HG02884 (cell line): Measurements from ENCODE around the gene AGER.
"Not testable (repeated sequence)": the region's sequence is repeated elsewhere in the genome, so short reads cannot be mapped to it uniquely, and the experiment has no call there.

Experiments used
- ATAC-seq: cut with Tn5 transposase; IDR thresholded peaks from one replicate; pipeline ENCODE4 v1.9.1; 2021; ENCODE audit warnings: mild to moderate bottlenecking, moderate library complexity; ENCODE audit not compliant: unreplicated experiment

Gene AGER

DNA sequence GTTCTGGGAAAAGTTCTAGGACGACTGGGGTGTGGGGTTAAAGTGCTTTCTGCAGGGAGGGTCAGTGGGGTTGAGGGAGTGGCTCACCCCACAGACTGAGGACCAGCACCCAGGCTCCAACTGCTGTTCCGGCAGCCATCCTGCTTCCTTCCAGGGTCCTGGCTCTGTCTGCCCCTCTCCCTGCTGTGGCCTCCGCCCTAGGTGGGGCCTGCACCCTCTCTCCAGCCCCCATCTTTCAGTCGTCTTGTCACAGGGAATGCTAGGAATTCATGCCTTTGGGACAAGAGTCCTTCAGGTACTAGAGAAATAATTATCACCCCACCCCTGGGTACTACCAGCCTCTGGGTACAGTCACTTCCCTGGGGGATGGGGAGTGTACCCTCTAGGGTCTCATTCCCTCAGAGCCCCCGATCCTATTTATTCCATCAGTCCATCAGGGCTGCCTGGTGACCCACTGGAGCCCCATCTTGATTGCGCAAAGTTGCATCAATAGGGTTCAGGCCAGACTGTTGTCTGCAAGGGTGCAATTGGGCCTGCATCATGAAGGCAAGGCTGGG, at the start of gene AGER:
Gene AGER, minus strand, starts transcription at position 170 of the 557 bp plus-strand sequence. Its CDS starts 31 bp downstream, at position 139.
- ATAC-seq: no peak

DNA sequence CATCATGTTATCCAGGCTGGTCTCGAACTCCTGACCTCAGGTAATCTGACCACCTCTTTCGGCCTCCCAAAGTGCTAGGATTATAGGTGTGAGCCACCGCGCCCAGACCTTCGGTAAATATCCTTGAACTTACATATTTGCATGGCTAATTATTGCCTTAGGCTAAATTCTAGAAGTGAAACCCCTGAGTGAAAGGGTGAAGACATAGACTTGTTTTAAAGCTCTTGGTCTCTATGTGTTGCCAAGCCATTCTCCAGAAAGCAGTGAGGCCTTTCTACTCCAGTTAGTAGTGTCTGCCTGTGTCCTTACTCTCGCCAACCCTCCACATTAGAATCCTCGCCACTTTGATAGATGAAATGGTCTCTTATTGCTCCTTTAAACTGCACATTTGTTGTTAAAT, 42.4 kb upstream of the AGER start:
- ATAC-seq: no peak

DNA sequence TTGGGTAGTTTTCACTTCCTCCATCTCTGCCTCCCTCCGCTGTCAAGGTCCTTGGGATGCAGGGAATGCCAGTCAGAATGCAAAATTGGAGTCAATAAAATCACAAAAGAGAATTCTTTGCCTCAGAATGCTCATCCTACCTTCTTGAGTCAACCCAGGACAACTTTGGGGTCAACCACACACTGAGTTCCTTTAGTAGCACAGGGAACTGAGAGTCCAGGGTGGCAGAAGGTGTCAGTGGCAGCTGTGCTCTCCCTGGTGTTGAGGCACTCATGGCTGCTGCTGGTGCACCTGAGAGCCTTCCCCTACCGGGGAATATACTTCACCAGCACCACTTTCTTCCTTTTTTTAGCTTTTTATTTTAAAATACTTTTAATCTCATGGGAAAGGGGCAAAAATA, 40.6 kb upstream of the AGER start:
- no peak for ATAC-seq

DNA sequence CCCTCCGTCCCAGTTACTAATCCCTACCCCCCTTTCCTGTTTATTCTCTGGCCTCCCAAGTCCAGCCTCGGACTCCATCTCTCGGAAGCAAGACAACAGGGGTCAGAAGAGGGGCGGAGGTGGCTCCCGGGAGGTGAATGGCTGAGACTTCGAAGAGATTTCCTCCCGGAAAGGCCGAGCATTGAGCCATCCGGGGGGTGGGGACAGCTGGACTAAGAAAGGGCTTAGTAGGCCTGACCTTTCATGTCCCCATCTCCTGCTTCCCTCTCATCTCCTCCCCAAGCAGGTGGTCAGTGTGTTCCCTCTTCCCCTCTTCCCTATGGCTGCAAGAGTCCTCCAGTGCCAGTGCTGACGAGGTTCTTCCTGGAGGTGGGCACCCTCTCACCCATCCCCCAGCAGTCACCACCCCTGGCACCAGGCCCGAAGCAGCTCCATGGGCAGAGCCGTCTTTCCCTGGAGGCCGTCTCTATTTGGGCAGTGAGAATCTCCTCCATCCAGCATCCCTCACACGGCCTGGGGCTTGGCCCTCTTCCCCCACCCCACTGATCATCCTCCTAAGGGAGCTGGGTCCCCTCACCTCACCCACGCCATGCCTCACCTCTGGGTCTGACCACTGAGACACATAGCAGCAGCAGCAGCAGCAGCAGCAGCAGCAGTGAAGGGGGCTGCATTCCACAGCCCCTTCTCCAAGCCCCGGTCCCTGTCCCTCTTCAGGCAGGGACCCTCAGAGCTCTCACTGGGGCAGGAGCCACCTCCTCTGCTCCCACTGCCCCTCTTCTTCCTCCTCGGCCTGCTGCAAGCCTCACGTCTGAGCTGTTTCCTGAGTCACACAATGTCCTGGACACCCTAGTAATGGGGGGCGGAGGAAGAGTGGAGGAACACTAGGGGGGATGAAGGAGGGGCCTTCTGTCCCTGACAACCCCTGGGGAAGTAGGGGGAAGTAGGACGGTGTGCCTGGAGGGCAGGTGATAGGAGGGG, 39.5 kb upstream of the AGER start, which contains the start of gene NOTCH4:
Gene NOTCH4, minus strand, starts transcription at position 810 of the 978 bp plus-strand sequence. Its CDS starts 139 bp downstream, at position 671.
- ATAC-seq: no peak

DNA sequence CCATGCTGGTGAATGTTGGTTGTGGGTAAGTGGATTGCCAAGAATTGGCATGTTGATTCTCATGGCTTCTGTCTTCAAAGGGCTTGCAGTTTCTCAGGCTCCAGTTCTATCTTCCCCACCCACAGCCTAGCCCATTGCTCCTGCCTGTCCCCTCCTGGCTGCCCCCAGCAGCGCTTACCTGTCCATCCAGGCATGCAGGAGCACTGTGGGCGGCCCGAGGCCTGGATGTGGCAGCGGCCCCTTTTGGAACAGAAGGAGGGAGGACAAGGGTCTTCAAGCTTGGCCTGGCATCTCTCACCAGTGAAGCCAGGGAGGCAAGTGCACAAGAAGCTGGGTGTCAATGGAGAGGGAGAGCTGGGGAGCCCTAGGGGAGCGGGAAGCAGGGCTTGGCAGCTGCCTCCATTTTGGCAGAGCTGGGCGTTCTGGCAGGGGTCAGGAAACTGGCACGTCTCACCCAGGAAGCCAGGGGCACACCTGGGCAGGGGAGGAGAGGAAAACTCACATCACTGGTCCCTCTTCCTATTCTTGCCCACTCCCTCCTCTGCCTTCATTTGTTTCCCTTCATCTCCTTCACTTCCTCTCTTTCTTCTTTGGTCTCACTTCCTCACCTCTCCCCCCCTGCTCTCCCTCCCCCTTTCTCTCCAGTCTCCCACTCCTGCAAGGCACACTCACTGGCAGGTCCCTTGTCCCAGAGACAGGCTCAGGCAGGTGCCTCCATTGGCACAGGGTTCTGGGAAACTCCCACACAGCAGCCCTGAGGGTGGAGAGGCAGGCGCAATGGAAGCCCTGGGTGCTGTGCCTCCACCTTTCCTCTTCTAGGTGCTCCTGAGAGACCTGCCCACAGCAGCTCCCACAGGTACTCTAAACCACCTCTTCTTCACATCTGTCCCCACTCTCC, 38.5 kb upstream of the AGER start:
- ATAC-seq: no peak

DNA sequence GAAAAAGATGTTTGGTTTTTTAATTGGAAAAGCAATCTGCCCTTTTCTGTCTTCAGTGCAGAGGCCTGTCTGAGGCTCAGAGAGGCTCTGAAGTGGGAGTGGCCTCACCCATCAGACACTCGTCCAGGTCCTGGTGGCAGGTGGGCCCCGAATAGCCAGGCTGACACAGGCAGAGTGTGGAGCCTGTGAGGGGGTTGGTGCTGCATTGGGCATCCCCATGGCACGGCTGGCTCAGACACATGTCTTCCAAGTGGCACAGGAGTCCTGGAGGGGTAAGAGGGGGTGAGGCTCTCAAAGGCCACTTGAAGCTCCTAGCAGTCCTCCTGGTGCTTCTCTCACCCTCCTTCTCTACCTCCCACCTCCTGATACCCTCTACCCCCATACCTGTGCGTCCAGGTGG, 36.0 kb upstream of the AGER start:
- ATAC-seq: no peak

DNA sequence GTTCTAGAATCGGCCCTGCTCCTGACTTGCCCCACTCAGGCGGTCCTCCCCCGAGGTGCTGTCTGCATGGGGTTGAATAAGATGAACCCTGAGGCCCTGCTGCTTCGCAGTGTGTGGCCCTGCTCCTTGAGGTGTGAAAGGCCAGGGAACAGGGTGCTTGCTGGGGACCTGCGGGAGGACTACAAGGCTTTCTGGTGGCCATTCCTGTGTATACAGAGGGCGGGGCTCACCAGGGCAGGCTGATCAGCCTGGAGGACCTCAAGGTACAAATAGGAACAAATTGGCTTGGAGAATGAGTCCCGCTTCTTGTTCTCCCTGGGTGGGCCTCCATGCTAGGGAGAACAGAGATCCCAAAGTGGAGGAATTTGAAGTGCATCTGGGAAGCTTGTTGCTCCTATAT, 34.1 kb upstream of the AGER start:
- no peak for ATAC-seq

DNA sequence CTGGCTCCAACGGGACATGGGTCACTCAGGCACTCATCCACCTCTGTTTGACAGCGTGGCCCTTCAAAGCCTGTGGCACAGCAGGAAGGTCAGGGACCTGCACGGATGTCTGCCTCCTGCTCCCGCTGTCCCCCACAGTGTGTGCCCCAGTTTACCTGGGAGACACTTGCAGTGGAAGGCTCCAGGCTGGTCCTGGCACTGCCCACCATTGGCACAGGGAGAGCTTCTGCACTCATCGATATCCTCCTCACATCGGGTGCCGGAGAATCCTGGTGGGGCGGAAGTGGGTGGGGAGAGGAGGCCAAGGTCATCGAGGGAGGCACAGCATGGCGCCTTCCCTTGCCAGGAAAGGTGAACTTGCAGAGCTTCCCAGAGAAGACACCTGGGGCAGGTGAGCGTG, 32.9 kb upstream of the AGER start:
- ATAC-seq: no peak

DNA sequence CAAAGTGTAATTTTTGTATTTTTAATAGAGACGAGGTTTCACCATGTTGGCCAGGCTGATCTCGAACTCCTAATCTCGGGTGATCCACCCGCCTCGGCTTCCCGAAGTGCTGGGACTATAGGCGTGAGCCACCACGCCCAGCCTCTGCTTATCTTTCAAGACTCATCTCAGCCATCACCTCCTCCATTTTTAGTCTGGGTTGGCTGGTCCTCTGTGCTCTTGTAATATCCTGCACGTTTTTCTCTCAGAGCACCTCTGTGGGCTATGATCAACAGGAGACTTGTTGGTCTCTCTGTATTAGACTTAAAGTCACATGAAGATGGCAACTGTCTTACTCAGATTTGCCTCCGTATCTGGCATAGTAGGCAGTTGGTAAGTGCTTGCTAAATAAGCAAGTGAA, 32.2 kb upstream of the AGER start:
- ATAC-seq: no peak

DNA sequence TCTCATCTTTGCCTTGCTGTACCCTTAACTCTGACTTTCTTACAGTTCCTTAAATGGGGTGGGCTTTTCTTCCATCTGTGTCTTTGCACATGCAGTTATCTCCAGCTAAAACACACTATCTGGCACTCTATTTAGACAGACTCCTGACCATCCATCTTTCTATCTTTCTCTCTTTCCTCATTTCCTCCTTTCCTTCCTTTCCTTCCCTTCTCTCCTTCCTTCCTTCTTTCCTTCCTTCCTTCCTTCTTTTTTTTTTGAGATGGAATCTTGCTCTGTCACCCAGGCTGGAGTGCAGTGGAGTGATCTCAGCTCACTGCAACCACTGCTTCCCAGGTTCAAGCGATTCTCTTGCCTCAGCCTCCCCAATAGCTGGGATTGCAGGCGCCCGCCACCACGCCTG, 31.6 kb upstream of the AGER start:
- ATAC-seq: no peak

DNA sequence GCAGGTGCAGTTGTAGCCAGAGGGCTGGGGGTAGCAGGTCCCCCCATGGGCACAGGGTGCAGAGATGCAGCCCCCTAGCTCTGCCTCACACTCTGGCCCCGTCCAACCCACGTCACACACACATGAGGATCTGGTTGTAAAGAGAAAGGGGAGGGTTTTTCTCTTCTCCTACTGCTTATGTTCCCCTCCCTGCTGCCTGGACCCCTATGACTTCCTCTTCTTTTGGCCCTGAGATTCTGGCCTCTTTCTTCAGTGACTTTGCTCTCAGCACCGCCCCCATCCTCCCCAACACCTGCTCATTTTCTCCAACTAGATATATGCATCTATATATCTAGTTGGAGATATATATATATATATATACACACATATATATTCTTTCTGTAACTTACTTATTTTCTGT, 30.1 kb upstream of the AGER start:
- no peak for ATAC-seq

DNA sequence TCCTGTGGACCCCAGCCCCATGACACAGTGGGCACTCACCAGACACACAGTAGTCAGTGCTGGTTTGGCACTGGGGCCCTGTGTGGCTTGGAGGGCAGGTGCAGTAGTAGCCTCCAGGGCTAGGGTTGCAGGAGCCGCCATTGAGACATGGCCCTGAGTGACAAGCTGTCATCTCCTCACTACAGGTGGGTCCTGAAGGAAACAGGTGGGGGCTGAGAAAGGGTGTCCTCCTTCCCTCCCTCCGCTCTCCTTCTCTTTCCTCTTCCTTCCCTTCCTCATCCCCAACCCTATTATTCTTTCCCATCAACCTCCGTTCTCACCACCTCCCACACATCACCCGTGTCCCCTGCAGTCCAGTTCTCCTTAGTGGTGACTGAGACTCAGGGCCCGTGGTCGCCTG, 29.6 kb upstream of the AGER start:
- ATAC-seq: no peak

DNA sequence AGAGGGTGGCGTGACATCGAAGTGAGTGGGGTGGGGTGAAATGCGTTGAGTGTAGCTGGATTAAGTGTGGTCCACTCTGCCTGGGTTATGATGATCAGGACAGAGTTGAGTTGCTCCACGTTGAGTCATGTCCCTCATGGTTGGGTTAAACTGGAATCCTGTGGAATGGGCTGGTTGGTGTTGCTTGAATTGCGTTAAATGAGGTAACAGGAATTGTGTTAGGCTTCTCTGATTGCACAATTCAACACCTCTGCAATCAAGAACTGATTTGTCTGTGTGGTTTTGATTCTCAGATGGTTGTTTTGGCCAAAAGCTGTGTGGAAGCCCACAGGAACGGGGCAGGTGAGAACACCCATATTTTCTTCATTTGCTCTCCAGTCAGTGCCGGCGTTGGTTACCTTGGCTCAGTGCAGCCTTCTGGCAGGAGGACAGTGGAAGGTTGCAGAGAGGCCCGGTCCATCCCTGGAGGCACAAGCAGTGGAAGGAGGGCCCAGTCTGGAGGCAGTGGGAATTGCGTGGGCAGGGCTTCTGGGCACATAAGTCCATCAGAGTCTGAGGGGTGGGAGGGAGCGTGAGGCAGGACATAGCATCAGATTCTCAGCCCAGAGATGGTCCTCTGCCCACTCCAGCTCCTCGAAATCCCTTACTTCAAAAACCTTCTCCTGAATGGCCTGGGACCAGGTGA, 28.2 kb upstream of the AGER start:
- no peak for ATAC-seq

DNA sequence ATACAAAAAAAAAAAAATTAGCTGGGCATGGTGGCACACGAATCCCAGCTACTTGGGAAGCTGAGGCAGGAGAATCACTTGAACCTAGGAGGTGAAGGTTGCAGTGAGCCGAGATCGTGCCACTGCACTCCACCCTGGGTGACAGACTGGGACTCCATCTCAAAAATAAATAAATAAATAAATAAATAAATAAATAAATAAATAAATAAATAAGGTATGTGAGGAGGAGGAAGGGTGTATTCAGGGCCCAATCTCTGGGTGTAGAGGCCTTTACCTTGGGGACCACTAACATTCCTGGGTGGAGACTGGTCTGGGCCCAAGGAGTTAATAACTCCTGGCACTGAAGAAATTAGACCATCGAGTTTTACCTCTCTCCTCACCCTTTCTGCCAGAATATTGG, 27.4 kb upstream of the AGER start:
- ATAC-seq: not testable (repeated sequence)

DNA sequence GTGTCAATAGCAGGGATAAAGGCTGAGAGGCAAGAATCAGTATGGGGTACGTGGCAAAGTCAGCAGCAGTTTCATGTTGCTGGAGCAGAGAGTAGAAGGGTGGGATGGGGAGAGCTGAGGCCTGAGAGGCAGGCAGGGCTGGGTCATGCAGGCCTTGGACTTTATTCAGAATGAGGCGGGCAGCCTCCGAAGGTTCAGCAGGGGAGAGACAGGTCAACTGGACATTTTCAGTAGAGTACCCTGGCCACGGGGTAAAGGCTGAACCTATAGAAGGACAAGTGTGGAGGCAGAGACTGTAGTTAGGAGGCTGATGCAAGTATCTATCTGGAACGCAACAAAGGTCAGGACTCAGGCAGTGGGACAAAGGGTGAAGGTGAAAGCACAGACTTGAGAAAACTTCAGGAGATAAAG, 26.1 kb upstream of the AGER start:
- ATAC-seq: no peak

DNA sequence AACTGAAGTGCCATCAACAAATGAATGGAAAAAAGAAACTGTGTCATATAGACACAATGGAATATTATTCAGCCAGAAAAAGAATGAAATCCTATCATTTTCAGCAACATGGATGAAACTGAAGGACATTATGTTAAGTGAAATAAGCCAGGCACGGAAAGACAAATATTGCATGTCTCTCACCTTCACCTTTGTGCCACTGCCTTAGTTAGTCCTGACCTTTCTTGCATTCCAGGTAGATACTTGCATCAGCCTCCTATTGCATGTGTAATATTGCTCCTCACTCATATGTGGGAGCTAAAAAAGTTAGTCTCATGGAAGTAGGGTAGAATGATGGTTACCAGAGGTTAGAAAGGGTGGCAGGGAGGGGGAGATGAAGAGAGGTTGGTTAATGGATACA, 24.9 kb upstream of the AGER start:
- ATAC-seq: no peak

DNA sequence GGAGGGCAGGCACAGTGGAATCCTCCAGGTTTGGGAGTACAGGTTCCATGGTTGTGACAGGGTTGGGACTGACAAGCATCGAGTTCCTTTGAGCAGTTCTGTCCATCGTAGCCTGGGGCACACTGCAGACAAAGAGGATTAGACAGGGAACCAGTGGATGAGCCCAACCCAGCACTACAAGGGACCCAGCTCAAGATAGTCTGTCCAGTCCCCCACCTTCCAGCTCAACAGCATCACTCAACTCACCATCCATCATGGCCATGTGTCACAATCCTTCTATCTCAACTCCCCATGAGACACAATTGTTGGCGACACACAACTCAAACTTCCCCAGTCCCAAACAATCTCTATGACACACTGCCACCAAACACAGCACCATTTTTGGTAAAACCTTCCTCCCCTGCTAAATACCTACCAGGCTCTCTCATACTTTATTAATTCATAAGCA, 20.2 kb upstream of the AGER start:
- ATAC-seq: no peak

DNA sequence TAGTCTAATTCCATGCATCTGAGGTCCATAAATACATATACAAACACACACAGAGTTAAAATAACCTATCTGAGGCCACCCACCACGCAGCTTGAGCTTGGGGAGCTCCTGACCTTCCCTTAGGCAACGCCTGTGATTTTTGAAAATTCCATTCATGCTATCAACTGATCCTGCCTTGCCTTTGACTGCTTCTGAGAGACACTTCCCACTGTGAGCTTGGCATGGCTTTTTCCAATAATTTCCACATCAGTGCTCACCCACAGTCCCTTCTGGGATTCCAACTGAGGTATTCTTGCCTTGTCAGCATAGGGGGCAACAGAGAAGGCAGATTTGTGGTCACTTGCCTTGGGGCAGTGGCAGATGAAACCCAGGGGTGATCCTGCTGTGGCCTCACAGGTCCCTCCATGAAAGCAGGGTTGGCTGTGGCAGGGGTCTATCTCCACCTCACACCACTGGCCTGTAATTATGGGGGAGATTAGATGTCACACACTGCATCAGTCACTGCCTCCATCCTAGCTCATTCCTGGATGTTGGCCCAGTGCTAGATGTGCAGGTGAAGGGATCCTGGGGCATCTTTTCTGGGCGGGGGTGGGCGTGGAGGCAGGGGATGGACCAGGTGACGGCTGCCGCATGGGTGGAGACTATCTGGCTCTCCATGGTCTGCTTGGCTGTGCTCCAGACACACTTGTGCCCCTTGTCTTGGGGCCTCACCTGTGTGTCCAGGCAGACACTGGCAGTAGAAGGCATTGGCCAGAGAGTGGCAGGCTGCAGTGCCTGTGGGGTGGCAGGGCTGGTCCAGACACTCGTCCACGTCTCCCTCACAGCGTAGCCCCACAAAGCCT, 19.6 kb upstream of the AGER start:
- no peak for ATAC-seq

DNA sequence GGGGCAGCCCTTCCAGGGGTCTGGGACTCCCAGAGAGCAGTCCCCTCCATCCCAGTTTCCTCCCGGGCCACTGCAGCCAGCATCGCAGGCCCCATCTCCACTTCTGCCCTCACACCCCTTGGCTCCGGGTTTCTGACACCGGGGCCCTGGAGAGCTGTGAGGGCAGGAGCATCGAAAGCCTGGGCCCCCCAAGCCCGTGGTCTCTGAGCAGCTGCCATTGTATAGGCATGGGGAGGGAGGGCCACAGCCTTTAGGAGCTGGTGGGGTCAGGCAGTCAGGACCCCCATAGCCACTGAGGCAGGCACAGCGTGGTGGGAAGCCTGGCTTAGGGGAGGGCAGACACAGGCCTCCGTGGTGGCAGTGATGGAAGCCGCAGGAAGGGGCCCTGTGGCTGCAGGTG, 18.1 kb upstream of the AGER start:
- no peak for ATAC-seq
